Gastrocnemius medialis (tissue), 4 donors: ENCODE measurements around the gene YPEL2.

ENCODE experiments used
- POLR2A ChIP-seq, 2 donors: fragments of 450-650 bp; IDR thresholded peaks; one replicate each; pipeline ENCODE4 v1.6.1; 2017; ENCODE audit warnings: antibody characterized with exemption in 2 of 2, mild to moderate bottlenecking in 2 of 2, moderate library complexity in 2 of 2
- TF ChIP-seq, protein P1 (sequence below), 5 experiments: fragments of 450-650 bp in 3 of 5; fragments of 200-600 bp in 2 of 5; sonication (generic) in 2 of 5; IDR thresholded peaks in 4 of 5; conservative IDR thresholded peaks in 1 of 5; 1 replicate in 4 of 5; 2 replicates in 1 of 5; pipeline ENCODE4 v1.5.1; 2016 to 2019; ENCODE audit warnings: antibody characterized with exemption in 5 of 5, mild to moderate bottlenecking in 3 of 5, moderate library complexity in 3 of 5

DNA sequence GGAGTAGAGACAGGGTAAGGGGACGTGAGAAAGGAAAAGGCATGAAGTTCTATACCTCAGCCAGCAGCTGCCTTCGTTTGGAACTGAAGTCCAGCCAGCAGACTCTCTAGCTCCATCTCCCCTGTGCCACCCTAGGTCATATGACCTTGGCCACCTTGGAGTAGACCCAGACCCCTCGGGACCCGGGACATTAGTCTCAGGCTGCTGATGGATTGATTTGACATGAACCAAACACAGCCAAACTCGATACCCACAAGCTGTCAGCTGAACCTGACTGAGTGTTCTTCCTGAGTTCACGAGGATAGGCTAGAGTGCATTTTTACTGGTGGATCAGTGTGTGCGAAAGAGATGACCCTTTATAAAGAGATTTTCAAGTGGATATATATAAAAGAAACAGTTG, 68.5 kb downstream of the YPEL2 start:
- TF ChIP-seq, protein P1, sequence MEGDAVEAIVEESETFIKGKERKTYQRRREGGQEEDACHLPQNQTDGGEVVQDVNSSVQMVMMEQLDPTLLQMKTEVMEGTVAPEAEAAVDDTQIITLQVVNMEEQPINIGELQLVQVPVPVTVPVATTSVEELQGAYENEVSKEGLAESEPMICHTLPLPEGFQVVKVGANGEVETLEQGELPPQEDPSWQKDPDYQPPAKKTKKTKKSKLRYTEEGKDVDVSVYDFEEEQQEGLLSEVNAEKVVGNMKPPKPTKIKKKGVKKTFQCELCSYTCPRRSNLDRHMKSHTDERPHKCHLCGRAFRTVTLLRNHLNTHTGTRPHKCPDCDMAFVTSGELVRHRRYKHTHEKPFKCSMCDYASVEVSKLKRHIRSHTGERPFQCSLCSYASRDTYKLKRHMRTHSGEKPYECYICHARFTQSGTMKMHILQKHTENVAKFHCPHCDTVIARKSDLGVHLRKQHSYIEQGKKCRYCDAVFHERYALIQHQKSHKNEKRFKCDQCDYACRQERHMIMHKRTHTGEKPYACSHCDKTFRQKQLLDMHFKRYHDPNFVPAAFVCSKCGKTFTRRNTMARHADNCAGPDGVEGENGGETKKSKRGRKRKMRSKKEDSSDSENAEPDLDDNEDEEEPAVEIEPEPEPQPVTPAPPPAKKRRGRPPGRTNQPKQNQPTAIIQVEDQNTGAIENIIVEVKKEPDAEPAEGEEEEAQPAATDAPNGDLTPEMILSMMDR (IDR thresholded peaks at IDR 0.05 in 4 of 5, conservative IDR thresholded peaks at IDR 0.05 in 1 of 5), result no peak
- no peak for TF ChIP-seq POLR2A (IDR thresholded peaks at IDR 0.05)
